AG04450 (cell line): ENCODE results near the gene TNIK. TPM values are rescaled to one million over a fixed set of nuclear protein-coding genes. Genes with fewer than 3 reads are reported as not detected.
A peak's percentile ranks its signal among the peaks of the same experiment; 100 is the strongest.

Experiments
- CTCF ChIA-PET: fragments of 300-600, 350-600 bp; formaldehyde crosslinking; extraction: SDS; loops from one replicate; lab custom pipeline; 2022; ENCODE audit warnings: antibody characterized with exemption, inconsistent platforms; lab: Charles Lee
- POLR2A ChIA-PET: fragments of 350-600 bp; formaldehyde crosslinking; extraction: SDS; loops from one replicate; lab custom pipeline; 2021; ENCODE audit warnings: antibody characterized with exemption, inconsistent platforms; lab: Yijun Ruan, JAX
- DNase-seq: peaks from one replicate; pipeline ENCODE4 v3.0.0-alpha.2; 2011; ENCODE audit warnings: low read depth, low spot score
- H3K27ac ChIP-seq: one replicate; pipeline ENCODE4 v1.5.1; 2012; ENCODE audit warnings: low read depth, low read length, control low read depth
- H3K27me3 ChIP-seq: one replicate; pipeline ENCODE4 v1.6.0; 2012; ENCODE audit warnings: low read length; ENCODE audit not compliant: control insufficient read depth, insufficient read depth
- H3K4me3 ChIP-seq: 2 replicates; pipeline ENCODE4 v1.5.1; 2011; ENCODE audit warnings: mild to moderate bottlenecking, low read depth, low read length, control low read depth
- H3K9me3 ChIP-seq: 2 replicates; pipeline ENCODE4 v1.5.1; 2012; ENCODE audit warnings: low read length; ENCODE audit not compliant: control insufficient read depth, insufficient read depth
- polyA plus RNA-seq: library from polyadenylated mRNA; depleted of rRNA; stranded (reverse); fragments of >200 nt; gene quantifications from 2 replicates; pipeline ENCODE4 v1.2.3, GENCODE V29; 2011
- TF ChIP-seq, protein P1 (sequence below): IDR thresholded peaks from 2 replicates; pipeline ENCODE4 v1.5.1; 2011; ENCODE audit warnings: low read depth, low read length, control low read depth, inconsistent platforms

Gene TNIK
- polyA plus RNA-seq, 1 experiment: 9.0 TPM

DNA sequence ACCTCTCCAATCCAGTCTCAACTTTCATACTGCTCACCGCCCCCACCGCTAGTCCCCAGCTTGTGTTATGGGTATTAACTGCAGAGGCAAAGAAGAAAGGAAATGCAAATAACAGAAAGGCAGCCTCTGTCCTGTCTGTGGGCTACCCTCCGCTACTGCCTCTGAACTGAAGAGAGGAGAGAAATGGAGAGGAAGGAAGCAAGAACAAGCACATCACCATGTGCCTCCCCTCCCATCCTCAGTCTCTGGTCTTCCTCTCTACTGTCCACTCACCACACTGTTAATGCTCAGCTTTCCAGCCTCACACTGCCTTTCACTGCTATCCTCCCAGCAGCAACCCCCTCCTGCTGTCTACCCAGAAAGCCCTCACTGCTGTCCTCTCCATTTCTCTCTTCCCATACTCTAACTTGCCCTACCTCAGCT, 294.7 kb downstream of the TNIK start:
- Histone ChIP-seq H3K27ac (no peak overlapping the region), H3K9me3 (peaks cover 3% of the 10 kb centered on the region; the same call in 1 of the 2 replicates), H3K27me3 (no peaks in the 10 kb centered on the region), H3K4me3 (no peak overlapping the region)
- ChIA-PET CTCF (no interaction called here), POLR2A (no interaction called here)
- DNase-seq: no peak
- TF ChIP-seq, protein P1, sequence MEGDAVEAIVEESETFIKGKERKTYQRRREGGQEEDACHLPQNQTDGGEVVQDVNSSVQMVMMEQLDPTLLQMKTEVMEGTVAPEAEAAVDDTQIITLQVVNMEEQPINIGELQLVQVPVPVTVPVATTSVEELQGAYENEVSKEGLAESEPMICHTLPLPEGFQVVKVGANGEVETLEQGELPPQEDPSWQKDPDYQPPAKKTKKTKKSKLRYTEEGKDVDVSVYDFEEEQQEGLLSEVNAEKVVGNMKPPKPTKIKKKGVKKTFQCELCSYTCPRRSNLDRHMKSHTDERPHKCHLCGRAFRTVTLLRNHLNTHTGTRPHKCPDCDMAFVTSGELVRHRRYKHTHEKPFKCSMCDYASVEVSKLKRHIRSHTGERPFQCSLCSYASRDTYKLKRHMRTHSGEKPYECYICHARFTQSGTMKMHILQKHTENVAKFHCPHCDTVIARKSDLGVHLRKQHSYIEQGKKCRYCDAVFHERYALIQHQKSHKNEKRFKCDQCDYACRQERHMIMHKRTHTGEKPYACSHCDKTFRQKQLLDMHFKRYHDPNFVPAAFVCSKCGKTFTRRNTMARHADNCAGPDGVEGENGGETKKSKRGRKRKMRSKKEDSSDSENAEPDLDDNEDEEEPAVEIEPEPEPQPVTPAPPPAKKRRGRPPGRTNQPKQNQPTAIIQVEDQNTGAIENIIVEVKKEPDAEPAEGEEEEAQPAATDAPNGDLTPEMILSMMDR: no peak

DNA sequence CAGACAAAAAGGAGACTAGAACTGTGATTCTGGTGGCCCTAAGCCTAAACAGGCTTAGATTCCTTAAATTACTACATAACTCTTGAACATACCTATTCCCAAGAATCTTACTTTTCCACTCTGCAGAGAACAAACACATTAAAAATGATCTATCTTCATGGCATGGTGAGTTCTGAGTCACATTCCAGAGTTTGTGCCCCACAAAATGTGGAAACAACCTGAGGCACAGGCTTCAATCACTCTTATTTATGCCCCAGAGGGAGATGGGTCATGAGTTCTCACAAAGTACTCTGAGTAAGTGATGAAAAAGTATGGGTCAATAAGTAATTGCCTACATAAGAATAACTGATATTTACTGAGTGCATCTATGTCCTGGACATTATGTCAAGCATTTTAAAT, 296.1 kb downstream of the TNIK start:
- CTCF ChIA-PET: no interaction called here
- no peaks in the 10 kb centered on the region for H3K27me3 ChIP-seq
- POLR2A ChIA-PET: no interaction called here
- TF ChIP-seq, protein P1: no peak
- H3K9me3 ChIP-seq: peaks cover 3% of the 10 kb centered on the region; the same call in 1 of the 2 replicates
- H3K4me3 ChIP-seq: no peak overlapping the region
- DNase-seq: no peak
- no peak overlapping the region for H3K27ac ChIP-seq

DNA sequence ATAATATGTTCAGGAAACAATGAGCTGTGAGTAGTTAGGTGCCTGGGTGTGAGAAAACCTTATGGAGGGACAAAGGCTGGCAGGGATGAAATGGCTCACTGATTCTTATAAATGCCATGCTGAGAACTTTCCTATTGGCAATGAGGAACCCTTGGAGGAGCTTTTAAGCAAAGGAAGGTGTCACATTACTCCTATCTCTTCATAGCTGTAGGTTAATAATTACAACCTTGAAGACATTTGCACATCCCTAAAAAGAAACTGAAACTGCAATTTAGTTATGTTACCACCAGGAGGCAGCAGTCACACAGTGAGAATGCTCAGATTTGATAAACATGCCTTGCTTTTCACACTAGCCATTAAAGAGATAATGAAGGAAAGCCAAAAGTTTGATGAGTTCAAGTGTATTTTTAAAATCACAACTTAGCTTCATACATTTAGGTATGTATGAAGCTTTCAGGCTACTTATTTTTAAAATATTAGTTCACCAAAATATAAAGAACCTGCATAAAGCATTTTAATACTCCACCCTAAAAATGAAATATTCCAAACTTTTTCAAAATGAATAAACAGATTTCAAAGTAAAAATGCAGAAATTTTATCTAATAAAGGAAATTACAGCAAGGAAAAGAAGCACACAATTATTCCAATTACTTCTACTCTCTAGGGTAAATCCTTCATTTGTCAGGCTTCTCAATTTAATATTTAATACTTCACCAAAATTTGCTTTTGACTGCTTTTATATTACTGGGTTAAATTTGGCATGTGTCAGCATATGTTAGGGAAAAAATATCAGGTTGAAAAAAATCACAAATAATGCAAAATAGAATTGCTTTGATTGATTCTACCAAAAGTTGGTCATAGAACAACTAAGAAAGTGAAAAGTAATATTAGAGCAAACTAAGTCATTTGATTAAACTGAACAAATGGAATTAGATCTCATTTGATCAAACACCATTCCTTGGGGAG, 296.8 kb downstream of the TNIK start:
- Histone ChIP-seq H3K27ac (no peak overlapping the region), H3K27me3 (no peaks in the 10 kb centered on the region), H3K4me3 (no peak overlapping the region), H3K9me3 (peaks cover 3% of the 10 kb centered on the region; the same call in 1 of the 2 replicates)
- POLR2A ChIA-PET: no interaction called here
- TF ChIP-seq, protein P1: peak; percentile 58
- CTCF ChIA-PET: interaction anchor here (0.8 to 1.2 kb wide), 6 partner anchors 12 to 403 kb away, joined by 3 to 7 read pairs (median 4); no protein-coding TSS in a partner anchor
- no peak for DNase-seq

DNA sequence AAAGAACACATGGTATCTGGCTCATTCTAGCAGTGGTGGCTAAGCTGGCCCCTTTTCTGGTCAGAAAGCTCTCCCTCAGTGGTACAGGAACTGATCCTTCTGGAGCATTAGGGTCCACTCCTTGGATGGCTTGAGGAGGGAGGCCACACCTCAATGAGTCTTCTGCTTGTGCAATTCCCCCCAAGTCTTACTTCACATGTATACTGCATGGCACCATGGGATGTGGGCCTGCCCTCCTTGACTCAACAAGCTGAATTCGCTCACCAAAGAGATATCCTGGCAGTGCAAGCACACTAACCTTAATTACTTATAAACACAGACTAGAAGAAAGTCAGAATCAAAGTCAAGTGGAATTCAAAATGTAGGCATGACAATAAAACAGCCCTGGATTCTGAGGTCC, 299.9 kb downstream of the TNIK start:
- TF ChIP-seq, protein P1: no peak
- ChIA-PET CTCF (no interaction called here), POLR2A (no interaction called here)
- no peaks in the 10 kb centered on the region for H3K27me3 ChIP-seq
- H3K4me3 ChIP-seq: no peak overlapping the region
- DNase-seq: no peak
- no peak overlapping the region for H3K27ac ChIP-seq
- H3K9me3 ChIP-seq: peaks cover 3% of the 10 kb centered on the region; the same call in 1 of the 2 replicates

DNA sequence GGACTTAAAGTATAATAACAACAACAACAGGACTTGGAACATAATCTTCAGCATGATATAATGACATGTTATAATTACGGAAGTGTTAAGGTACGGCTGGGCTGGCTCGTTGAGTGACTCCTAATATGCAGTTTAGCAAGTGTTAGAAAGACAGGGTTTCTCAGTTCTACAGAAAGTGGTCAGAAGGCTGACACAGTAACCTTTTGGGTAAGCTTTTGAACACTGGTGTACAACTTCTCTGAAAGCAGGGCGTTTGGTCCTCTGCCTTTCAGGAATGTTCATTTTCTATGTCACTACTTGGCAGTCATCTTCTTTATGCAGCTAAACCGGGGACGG, 300.4 kb downstream of the TNIK start:
- no peak overlapping the region for H3K27ac ChIP-seq
- ChIA-PET CTCF (no interaction called here), POLR2A (interaction anchor here (0.6 kb wide), 1 partner anchor 11 kb away, joined by 3 read pairs; no protein-coding TSS in a partner anchor)
- H3K9me3 ChIP-seq: peaks cover 3% of the 10 kb centered on the region; the same call in 1 of the 2 replicates
- no peak for DNase-seq
- H3K27me3 ChIP-seq: no peaks in the 10 kb centered on the region
- H3K4me3 ChIP-seq: no peak overlapping the region
- TF ChIP-seq, protein P1: no peak
